Activated T-cell treated with anti-CD3 and anti-CD28 coated beads, Interleukin-2, amount 50 U/mL, for 1 hour (primary cell): Measurements from ENCODE around the gene CYP26B1.

Experiments used
- DNase-seq: peaks from one replicate; pipeline ENCODE4 v3.0.0-alpha.2; 2020

Gene CYP26B1, protein sequence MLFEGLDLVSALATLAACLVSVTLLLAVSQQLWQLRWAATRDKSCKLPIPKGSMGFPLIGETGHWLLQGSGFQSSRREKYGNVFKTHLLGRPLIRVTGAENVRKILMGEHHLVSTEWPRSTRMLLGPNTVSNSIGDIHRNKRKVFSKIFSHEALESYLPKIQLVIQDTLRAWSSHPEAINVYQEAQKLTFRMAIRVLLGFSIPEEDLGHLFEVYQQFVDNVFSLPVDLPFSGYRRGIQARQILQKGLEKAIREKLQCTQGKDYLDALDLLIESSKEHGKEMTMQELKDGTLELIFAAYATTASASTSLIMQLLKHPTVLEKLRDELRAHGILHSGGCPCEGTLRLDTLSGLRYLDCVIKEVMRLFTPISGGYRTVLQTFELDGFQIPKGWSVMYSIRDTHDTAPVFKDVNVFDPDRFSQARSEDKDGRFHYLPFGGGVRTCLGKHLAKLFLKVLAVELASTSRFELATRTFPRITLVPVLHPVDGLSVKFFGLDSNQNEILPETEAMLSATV

DNA sequence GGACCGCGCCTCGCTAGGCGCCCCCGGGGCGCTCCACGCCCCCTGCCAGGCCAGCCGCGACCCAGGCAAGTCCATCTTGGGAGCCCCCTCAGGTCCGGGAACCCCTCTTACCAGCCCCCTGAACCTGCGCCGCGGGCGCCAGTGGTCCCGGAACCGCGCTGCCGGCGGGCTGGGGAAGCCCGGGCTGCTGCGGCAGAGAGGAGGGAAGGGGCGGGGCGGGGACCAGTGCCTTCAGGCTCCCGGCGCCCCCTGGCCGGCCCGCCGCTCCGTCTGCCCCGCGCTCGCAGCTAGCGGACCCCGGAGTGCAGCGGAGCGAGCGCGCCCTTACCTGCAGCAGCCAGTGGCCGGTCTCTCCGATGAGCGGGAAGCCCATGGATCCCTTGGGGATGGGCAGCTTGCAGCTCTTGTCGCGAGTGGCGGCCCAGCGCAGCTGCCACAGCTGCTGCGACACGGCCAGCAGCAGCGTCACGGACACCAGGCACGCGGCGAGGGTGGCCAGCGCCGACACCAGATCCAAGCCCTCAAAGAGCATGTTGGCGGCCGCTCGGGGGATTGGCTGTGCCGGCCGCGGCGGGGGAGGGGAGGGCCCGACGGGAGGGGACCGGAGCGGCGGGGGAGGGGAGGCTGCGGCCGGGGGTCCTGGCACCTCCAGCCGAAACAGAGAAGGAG, at the start of gene CYP26B1:
Gene CYP26B1 (minus strand): TSS at position 560 of the 669 bp plus-strand sequence. CDS start 28 bp downstream, at position 532.
- DNase-seq = no peak

DNA sequence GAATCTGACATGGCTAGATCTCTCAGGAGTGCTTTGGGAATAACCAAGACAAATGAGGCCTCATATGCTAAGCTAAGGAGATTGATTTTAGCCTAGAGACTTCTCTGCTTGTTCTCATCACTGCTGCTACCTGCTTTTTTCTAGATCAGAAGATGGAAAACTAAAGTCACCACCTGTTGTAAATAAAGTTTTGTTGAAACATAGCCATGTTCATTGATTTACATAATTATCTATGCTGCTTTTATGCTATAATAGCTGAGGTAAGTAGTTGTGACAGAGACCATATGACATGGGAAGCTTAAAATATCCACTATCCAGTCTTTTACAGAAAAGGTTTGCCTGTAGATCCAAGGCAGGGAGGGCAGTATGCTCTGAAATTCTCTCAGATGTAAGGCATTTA, 46.1 kb upstream of the CYP26B1 start:
- DNase-seq = no peak

DNA sequence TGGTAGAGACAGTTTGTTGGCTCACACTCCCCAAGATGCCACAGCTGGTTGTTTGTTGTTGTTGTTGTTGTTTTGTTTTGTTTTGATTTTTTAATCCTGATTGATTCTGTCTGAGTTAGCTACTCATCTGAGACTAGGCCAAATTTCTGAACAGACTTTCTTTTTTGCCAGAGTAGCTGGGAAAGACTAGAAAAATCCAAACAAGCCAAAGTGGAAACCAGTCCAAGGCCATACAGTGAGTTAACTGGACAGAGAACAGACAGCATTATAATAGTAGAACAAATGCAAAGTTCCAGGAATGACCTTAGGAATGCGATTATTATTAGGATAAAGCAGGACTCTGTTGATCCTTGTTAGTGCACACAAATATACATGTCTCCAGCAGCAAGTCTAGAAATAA, 43.8 kb upstream of the CYP26B1 start:
- no peak for DNase-seq

DNA sequence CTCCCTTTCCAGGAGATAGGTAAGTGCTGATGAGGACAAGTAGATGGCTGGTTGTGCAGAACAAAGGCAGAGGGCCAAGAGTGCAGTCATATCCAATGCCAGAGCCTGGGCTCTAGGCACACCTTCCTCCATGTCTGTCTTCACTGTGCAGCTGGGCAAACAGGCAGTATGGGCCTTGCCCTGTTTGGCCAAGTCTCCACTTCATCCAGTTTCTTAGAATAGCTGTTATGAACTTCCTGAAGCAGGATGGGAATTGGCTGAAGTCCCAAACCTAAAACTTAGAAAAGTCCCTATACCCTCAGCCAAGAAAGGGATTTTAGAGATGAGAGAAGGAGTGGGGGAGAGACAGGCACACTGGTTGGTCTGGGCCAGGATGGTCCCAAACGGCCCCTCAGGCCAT, 37.5 kb upstream of the CYP26B1 start:
- no peak for DNase-seq

DNA sequence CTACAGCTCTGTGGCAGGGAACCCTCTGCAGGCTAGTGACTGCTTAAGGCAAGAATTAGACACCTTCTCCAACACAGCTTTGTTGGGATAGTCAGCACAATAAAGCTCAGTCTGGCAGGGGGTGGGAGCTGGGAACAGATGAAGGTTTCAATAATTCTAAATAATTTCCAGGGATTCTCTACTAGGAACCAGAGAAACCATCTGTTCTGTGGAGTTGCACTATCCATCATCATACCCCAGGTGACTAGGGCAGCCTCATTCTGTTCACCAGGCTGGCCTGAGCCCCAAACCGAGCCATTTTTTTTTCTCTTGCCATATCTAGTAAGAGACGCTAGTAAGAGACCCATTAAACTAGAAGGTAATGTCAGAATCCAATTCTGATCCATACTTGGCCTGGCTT, 35.8 kb upstream of the CYP26B1 start:
- DNase-seq = no peak

DNA sequence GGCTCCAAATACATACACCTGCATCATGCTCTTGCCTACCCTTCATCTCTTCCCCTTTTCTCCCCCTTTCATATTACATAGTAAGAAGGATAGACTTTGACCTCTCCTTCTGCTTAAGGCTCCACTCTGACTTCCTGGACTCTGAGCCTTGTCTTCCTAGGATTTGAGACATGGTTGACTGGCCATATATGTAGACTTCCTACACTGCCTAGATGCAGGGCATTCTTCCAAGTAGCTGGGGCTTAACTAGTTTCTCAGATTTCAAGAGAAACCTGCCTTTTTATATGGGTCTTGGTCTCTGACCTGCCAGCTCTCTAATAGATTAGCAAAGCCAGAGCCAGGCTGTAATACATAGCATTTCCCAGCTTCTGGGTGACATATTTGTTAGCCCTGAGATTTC, 35.4 kb upstream of the CYP26B1 start:
- DNase-seq = no peak

DNA sequence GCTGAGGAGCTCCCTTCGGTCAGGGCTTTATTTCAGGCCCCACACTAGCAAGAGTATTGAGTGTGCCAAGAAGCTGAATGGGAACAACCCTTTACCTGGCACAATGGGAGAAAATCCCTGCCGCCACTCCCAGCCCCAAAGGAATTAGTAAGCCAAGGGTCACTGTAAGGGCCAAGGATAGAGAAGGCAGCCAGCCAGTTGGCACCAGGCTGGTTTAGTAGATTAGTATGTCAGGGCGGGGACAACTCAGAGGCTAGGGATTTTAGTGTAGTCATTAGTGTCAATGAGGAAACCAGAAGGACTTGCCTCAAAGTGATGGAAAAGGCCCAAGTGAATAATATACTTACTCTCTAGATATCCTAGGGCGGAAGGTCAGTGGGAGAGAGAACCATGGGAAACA, 34.9 kb upstream of the CYP26B1 start:
- no peak for DNase-seq

DNA sequence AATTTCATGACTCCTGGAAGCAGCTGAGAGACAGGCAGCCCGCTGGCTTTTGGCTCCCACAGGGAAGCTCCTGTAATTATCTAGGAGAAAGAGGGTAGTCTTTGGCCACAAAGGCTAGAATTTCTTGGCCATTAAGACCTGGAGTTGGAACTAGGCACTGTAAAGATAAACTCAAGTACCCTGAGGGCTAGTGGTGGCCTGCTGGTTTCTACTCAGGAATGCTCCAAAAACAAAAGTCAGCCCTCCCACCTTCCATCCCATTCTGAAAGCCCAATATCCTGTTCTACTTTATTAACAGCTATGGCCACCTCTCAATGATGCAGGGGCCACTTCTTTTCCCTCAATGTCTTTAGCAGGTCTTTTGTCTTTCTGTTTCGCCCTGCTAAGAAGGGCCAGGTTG, 34.0 kb upstream of the CYP26B1 start:
- no peak for DNase-seq

DNA sequence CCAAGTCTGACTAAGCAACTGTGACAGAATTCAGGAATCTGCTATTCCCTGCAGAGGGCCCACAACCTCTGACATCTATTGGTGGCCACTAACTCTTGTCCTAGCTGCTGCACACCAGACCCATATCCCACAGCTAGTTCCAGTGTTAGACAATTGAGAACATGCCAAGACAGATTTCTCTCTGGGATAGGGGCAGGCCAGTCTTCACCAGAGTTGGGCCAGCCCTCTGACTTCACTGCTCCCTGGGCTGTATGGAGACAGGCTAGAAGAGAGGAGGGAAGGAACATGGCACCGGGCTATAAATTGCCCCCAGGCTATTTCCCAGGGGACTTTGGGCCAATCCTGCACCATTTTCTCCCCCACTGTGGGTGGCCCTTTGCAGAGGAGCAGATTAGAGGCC, 32.7 kb upstream of the CYP26B1 start:
- DNase-seq = no peak

DNA sequence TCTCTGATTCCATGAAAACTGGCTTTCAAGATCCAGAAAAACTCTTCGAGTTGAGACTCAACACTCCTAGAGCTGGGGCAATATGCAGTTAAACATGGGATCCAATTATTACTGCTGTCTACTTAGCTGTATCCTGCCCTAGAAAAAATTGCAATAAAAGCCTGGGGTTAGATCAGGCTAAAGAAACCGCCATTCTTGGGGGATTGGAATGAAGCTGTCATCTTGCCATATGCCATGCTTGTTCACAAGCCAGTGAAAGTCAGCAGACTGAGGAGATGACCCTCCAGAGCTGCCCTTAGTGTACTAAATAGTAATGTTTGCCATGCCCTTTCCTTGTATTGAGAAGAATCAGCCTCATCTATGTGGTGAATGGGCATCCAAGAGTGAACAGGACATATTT, 30.9 kb upstream of the CYP26B1 start:
- no peak for DNase-seq

DNA sequence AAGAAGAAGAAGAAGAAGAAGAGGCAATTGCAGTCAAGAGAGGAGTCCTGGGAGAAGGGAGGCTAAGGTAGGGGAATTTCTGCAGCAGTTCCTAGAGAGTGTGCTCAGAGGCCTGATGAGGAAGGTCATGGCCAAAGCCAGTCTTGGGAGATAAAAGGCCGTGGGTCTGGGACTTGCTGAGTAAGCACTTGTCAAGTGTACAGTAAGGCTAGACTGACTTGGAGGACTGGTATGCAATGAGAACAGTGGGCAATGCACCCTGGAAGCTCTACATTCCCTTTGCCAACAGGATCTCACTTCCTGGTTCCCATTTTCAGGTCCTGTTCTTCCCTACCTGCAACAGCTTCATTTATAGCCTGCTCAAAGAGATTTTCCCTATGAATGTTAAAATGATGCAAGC, 28.6 kb upstream of the CYP26B1 start:
- DNase-seq = no peak

DNA sequence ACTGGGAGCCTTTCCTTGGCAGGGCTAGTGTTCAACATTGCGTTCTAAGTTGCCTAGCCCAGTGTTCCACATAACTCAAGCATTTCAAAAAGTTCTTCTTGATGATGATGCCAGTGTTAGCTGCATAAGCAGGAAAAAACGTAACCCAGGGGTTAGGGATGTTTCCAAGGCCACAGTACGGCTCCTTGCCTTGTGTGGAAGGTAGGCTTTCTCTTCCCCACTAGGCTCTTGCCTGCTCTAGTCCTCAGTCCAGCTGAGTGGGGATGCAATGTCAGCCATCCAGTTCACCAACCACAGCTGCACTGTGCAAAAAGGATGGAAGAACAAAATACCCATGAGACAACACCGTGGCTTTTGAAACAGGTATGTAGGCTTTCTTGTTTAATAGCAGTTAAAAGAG, 28.0 kb upstream of the CYP26B1 start:
- no peak for DNase-seq

DNA sequence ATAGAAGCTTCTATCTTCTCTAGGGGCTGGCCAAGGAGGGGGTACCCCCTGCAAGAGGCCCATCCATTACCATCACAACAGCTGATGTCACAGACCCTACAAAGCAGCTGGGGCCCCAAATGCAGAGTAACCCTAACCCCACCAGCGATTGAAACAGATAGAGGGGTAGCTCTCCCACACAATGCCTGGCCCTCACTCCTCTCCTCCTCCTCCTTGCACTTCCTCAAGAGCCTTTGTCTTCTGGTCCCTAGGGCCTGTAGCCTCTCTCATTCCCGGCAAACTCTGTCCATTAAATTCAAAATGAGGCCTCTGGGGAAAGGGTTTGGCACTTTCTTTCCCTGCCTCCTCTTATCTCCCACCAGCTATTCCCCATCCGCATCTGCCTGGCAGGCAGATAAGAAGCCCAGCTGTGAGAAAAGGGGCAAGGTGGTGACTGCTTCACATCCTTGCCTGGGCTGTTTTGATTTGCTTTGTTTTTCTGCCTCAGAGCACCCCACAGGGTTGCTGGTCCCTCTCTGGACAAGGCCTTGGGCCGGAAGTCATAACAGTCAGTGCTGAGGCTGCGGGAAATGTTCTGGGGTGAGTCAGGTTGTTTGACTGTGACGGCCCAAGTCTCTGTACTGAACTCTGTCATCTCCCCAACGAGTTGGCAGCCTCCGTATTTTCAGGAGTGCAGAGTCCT, 26.1 kb upstream of the CYP26B1 start:
- DNase-seq = no peak

DNA sequence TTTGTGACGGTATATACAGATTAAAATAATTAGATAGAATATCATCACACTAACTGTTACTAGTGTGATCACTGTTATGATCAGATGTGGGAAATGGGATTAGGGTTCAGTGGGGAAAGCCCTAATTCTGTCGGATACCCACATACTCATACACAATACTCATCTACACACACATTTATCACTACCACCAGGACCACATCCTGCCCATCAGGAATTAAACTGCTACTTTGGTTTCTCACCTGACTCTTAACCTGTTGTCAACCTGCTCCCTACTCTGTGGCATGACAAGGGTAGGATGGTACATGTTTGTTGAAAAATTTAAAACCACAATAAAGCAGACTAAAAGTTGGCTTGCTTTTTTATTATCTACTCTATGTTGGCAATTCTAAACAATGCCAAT, 24.8 kb upstream of the CYP26B1 start:
- no peak for DNase-seq

DNA sequence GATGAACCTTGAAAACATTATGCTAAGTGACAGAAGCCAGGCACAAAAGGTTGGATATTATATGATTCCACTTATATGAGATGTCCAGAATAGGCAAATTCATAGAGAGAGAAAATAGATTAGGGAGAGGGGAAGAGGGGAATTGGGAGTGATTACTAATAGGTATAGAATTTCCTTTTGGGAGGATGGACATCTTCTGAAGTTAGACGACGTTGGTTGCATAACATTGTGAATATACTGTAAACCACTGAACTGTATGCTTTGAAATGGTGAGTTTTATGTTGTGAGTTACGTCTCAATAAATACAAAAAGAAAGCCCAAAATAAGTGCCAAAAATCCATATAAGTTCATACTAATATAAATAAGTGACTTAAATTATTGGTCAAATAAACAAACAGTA, 18.6 kb upstream of the CYP26B1 start:
- no peak for DNase-seq

DNA sequence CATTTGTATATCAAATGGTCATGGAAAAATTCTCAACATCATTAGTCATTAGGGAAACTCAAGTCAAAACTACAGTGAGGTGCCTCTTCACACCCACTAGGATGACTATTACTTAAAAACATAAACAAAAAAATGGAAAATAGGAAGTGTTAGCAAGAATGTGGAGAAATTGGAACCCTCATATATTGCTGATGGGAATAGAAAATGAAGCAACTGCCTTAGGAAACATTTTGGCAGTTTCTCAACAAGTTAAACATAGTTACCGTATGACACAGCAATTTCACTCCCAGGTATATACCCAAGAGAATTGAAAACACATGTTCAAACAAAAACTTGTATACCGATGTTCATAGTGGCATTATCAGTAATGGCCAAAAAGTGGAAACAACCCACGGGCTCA, 18.1 kb upstream of the CYP26B1 start:
- DNase-seq = no peak

DNA sequence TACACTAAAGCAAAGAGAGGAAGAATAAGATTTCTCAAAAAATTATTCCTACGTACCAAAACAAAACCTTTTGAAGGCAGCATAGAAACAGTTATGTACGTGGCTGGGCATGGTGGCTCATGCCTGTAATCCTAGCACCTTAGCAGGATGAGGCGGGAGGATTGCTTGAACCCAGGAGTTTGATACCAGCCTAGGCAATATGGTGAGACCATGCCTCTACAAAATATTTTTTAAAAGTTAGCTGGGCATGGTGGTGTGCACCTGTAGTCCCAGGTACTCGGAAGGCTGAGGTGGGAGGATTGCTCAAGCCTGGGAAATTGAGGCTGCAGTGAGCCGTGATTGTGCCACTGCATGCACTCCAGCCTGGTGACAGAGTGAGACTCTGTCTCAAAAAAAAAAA, 14.9 kb upstream of the CYP26B1 start:
- DNase-seq = no peak

DNA sequence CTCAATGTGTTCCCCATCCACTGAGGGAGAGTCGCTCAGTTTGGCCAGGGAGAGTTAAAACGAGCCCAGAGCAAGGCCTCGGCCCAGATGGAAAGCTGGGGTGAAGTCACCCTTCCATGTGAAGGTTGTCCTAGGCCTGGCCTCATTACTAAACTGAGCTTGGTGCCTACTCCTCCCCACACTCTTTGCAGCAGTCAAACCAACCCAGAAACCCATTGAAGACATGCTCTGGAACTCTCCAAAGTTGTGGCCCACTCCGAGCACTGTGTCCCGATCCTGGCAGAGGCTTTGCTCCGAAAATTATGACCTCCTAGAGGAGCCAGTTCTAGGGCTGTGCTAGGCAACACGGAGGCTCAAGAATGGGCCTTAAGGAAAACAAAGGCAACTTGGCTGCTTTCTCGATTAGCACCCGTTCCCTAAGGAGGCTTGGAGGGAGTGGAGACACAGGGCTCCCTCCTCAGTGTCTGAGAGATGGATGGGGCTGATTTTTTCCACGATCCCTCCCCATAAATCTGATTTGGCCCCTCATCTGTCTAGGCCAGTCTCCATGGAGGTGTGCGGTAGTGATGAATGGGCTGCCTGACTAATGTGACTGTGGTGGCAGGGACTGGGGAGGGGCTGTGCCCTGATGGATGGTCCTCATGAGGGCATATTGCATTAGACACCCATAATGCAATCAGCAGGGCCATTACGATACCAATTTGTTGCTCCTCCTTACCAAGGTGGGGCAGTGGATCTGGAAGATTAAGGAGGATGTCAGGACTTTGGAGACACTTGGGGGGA, 11.7 kb upstream of the CYP26B1 start:
- DNase-seq = no peak

DNA sequence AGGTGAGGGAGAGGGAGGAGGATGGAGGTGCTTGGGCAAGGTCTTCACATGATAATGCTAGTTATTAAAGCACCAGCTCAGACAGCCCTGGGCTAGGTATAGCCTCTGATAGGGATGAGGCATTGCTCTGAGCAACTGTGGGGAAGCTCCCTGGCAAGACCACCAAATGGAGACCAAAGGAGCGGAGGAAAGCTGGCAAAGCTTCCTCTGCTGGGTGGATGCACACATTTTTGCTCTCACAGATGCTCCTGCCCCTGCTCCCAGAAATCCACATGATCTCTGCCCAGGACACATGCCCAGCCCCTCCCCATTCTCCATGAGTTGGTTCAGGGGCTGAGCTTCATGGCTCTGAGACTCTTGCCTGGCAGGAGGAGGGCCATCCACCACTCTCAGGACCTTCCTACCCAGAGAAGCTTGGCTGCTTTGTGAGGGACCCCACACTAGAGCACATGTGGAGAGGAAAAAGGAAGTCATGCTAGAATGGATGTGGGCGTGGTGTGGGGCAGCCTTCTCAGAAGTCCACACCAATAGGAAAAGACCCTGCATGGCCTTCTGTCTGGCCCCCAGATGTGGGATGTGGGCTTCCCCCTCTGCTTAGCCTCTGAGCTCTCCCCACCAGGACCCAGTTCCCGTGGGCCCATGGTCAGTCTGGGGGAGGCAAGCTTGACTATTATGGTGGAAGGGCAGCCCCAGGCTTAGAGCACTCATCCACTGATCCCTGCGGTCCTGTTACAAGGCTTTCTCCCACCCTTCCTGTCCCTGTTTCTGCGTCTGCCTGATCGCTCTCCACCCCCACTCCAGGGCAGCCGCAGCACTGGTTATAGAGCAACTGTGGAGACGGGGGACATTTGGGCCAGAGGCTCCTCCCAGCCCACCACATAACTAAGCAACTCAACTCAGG, 10.5 kb upstream of the CYP26B1 start:
- DNase-seq = no peak

DNA sequence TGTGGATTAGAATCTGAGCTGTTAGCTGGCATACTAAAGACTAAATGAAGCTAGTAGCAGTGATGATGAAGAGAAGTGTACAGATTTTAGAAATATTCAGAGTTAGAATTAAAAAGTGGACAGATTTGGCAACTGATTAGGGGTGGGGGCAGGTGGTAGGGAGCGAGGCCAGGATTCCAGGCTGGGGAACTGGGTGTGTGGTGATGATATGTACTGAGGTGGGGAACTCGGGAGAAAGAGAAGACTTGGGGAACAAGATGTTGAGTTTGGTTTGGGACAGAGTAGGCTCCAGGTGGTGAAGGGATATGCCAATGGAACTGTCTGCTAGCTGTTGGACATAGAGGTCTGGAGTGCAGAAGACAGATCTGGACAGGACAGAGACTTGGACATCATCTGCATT, 9.2 kb upstream of the CYP26B1 start:
- no peak for DNase-seq

DNA sequence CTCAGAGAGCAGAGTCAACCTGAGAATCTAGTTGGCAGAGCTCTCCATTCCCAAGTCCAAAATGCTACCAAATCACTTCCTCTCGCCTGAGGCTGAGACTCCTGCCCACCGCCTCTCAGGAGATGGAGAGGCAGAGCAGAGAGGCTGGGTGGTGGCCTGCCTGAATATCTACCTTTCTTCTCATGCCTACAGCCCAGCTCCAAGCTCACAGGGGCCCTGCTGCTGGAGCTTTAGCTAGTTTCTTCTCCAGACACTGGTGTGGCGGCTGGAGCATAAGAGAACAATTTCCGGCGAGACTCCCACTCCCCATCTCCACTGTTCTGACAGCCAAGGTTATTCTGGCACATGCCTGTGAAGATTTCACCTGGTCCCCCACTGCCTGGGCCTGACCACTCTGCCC, 8.1 kb upstream of the CYP26B1 start:
- DNase-seq = no peak

DNA sequence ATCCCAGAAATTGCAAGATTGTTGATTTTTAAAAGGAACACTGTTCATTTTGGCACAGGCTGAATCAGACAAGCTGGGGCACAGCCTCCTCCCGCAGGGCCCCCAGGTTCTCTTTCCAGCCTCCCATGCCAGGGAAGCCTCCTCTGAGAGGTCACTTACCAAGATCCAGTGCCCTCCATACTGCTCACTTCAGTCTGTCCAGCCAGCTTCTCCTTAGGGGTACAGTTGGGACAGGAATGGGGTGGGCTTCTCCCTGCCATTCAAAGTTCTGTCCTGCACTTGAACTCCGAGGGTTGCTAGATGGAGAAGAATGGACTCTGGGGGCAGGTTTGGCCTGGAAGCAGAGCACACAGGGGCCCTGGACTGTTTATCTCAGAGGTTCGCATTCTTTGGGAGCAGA, 7.5 kb upstream of the CYP26B1 start:
- DNase-seq = no peak
